K562 (cell line): ENCODE measurements around the gene MEA1. TPM values are rescaled to one million over a fixed set of nuclear protein-coding genes. Genes with fewer than 3 reads are reported as not detected.

ENCODE experiments used
- ARNT ChIP-seq, 2 experiments: fragments of 450-650 bp; IDR thresholded peaks; 2 replicates each; pipeline ENCODE4 v1.6.1; 2016; ENCODE audit warnings: mild to moderate bottlenecking in 1 of 2
- CREB3L1 ChIP-seq: fragments of 450-650 bp; IDR thresholded peaks from 2 replicates; pipeline ENCODE4 v1.6.1; 2014; ENCODE audit warnings: low read depth, mild to moderate bottlenecking, moderate library complexity, borderline replicate concordance
- EP400 ChIP-seq: fragments of 450-650 bp; IDR thresholded peaks from 2 replicates; pipeline ENCODE4 v1.6.1; 2017; ENCODE audit warnings: antibody characterized with exemption, mild to moderate bottlenecking, moderate library complexity
- GABPB1 ChIP-seq: sonication (generic); formaldehyde crosslinking; IDR thresholded peaks from 2 replicates; pipeline ENCODE4 v1.8.0; 2022; ENCODE audit warnings: mild to moderate bottlenecking, missing genetic modification reagents
- HBP1 ChIP-seq: fragments of 450-650 bp; formaldehyde crosslinking; IDR thresholded peaks from 2 replicates; pipeline ENCODE4 v1.4.0; 2022; ENCODE audit warnings: missing genetic modification characterization
- NFYB ChIP-seq: IDR thresholded peaks from 2 replicates; pipeline ENCODE4 v1.6.1; 2011; ENCODE audit warnings: mild to moderate bottlenecking, moderate library complexity; ENCODE audit not compliant: insufficient read length; ENCODE audit errors: extremely low read depth
- NR2C2 ChIP-seq, 2 experiments: fragments of 200-800 bp in 1 of 2; sonication (Bioruptor generic) in 1 of 2; sonication (generic) in 1 of 2; formaldehyde crosslinking in 1 of 2; IDR thresholded peaks; 2 replicates each; pipeline versions ENCODE4 v1.6.1 to v1.8.0; 2016 to 2022; ENCODE audit warnings: mild to moderate bottlenecking in 1 of 2, missing compliant biosample characterization in 1 of 2, missing genetic modification characterization in 1 of 2, missing genetic modification reagents in 1 of 2
- RBM25 ChIP-seq: fragments of 200-400 bp; formaldehyde crosslinking; IDR thresholded peaks from 2 replicates; pipeline ENCODE4 v1.6.1; 2018; ENCODE audit warnings: low read length, low read depth, moderate library complexity; ENCODE audit not compliant: severe bottlenecking
- SOX6 ChIP-seq: fragments of 450-650 bp; IDR thresholded peaks from 2 replicates; pipeline ENCODE4 v1.6.1; 2014; ENCODE audit warnings: mild to moderate bottlenecking
- STAG1 ChIP-seq: sonication (generic); formaldehyde crosslinking; IDR thresholded peaks from 2 replicates; pipeline ENCODE4 v1.5.0; 2020; ENCODE audit warnings: missing genetic modification reagents, borderline replicate concordance
- ZBTB1 ChIP-seq: sonication (generic); formaldehyde crosslinking; IDR thresholded peaks from 2 replicates; pipeline ENCODE4 v1.8.1; 2023; ENCODE audit warnings: missing genetic modification reagents, low read depth, mild to moderate bottlenecking, borderline replicate concordance
- ZNF165 ChIP-seq: fragments of 250-450 bp; sonication (Bioruptor Pico); IDR thresholded peaks from 2 replicates; pipeline ENCODE4 v1.4.0; 2020; ENCODE audit warnings: borderline replicate concordance
- ZNF785 ChIP-seq: fragments of 250-450 bp; sonication (Bioruptor Pico); IDR thresholded peaks from 2 replicates; pipeline ENCODE4 v1.4.0; 2020; ENCODE audit warnings: mild to moderate bottlenecking
- ZNF79 ChIP-seq: fragments of 250-450 bp; sonication (Bioruptor Pico); IDR thresholded peaks from 2 replicates; pipeline ENCODE4 v1.4.0; 2020; ENCODE audit warnings: low read depth, mild to moderate bottlenecking, moderate library complexity
- polyA plus RNA-seq, 8 experiments: library from polyadenylated mRNA; depleted of rRNA in 4 of 8; stranded (reverse) in 5 of 8; unstranded in 3 of 8; fragments of >200 nt; fragmentation: Nextera tagmentation in 2 of 8; fragmentation: Illumina TruSeq in 1 of 8; extraction: Ambion mirVana in 2 of 8; extraction: Trizol in 1 of 8; gene quantifications; 2 replicates each; pipeline versions ENCODE4 v1.2.1 to v1.2.3, GENCODE V29; 2011 to 2014; ENCODE audit warnings: inconsistent platforms in 1 of 8, missing spikeins in 1 of 8
- total RNA-seq, 7 experiments: library from RNA; depleted of rRNA in 6 of 7; stranded (reverse); fragments of >200 nt in 6 of 7; fragmentation: Illumina TruSeq in 2 of 7; extraction: Trizol in 2 of 7; gene quantifications; 2 replicates each; pipeline versions ENCODE4 v1.2.1 to v1.2.3, GENCODE V29; 2011 to 2021; ENCODE audit warnings: low replicate concordance in 1 of 7
- TF ChIP-seq, protein P1 (sequence below): fragments of 450-650 bp; IDR thresholded peaks from 2 replicates; pipeline ENCODE4 v1.6.1; 2016; ENCODE audit warnings: borderline replicate concordance
- TF ChIP-seq, protein P2 (sequence below): sonication (generic); formaldehyde crosslinking; IDR thresholded peaks from 2 replicates; pipeline ENCODE4 v1.8.0; 2023; ENCODE audit warnings: mild to moderate bottlenecking, missing genetic modification reagents
- TF ChIP-seq, protein P3 (sequence below): sonication (generic); formaldehyde crosslinking; IDR thresholded peaks from 2 replicates; pipeline ENCODE4 v1.8.1; 2023; ENCODE audit warnings: mild to moderate bottlenecking, missing genetic modification reagents

The MEA1 gene
- total and polyA plus RNA-seq, 9 of the 15 experiments (the other 6 are each of a cell fraction or from before 2014, with no cell fraction given): 86.8 to 210 (median 152) TPM

- TF ChIP-seq RBM25: no peak
- 0 out of 2 replicates have a peak, but pooled peaks have one; percentile 21 for TF ChIP-seq NR2C2 (CRISPR knock-in tag; IDR thresholded peaks at IDR 0.05)
- peak; percentile 81; the same call in 1 of the 2 replicates for TF ChIP-seq NR2C2 (tag; IDR thresholded peaks at IDR 0.05)
- no peak for TF ChIP-seq SOX6
- TF ChIP-seq ZNF785: no peak
- peak; percentile 92 for TF ChIP-seq GABPB1 (CRISPR knock-in tag)
- TF ChIP-seq ZNF79 (CRISPR knock-in tag): no peak
- TF ChIP-seq CREB3L1: peak; percentile 99
- no peak for TF ChIP-seq NFYB
- TF ChIP-seq, protein P1, sequence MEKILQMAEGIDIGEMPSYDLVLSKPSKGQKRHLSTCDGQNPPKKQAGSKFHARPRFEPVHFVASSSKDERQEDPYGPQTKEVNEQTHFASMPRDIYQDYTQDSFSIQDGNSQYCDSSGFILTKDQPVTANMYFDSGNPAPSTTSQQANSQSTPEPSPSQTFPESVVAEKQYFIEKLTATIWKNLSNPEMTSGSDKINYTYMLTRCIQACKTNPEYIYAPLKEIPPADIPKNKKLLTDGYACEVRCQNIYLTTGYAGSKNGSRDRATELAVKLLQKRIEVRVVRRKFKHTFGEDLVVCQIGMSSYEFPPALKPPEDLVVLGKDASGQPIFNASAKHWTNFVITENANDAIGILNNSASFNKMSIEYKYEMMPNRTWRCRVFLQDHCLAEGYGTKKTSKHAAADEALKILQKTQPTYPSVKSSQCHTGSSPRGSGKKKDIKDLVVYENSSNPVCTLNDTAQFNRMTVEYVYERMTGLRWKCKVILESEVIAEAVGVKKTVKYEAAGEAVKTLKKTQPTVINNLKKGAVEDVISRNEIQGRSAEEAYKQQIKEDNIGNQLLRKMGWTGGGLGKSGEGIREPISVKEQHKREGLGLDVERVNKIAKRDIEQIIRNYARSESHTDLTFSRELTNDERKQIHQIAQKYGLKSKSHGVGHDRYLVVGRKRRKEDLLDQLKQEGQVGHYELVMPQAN: peak; percentile 98
- no peak for TF ChIP-seq HBP1 (CRISPR knock-in tag)
- TF ChIP-seq ZNF165: no peak
- TF ChIP-seq, protein P2, sequence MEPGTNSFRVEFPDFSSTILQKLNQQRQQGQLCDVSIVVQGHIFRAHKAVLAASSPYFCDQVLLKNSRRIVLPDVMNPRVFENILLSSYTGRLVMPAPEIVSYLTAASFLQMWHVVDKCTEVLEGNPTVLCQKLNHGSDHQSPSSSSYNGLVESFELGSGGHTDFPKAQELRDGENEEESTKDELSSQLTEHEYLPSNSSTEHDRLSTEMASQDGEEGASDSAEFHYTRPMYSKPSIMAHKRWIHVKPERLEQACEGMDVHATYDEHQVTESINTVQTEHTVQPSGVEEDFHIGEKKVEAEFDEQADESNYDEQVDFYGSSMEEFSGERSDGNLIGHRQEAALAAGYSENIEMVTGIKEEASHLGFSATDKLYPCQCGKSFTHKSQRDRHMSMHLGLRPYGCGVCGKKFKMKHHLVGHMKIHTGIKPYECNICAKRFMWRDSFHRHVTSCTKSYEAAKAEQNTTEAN: no peak
- peak; percentile 90 for TF ChIP-seq EP400
- TF ChIP-seq, protein P3, sequence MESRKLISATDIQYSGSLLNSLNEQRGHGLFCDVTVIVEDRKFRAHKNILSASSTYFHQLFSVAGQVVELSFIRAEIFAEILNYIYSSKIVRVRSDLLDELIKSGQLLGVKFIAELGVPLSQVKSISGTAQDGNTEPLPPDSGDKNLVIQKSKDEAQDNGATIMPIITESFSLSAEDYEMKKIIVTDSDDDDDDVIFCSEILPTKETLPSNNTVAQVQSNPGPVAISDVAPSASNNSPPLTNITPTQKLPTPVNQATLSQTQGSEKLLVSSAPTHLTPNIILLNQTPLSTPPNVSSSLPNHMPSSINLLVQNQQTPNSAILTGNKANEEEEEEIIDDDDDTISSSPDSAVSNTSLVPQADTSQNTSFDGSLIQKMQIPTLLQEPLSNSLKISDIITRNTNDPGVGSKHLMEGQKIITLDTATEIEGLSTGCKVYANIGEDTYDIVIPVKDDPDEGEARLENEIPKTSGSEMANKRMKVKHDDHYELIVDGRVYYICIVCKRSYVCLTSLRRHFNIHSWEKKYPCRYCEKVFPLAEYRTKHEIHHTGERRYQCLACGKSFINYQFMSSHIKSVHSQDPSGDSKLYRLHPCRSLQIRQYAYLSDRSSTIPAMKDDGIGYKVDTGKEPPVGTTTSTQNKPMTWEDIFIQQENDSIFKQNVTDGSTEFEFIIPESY: no peak
- no peak for TF ChIP-seq STAG1 (CRISPR knock-in tag)
- no peak for TF ChIP-seq ARNT (IDR thresholded peaks at IDR 0.05)
- TF ChIP-seq ZBTB1: no peak
Observed at GRCh38 chr6:43013843-43014433, at the start of gene MEA1, which contains the start of gene KLHDC3 (continued).
